Type B pancreatic cell (in vitro differentiated cells): ENCODE measurements around the gene PDE6D. TPM values are rescaled to one million over a fixed set of nuclear protein-coding genes. Genes with fewer than 3 reads are reported as not detected.

ENCODE experiments used
- DNase-seq: peaks from one replicate; pipeline ENCODE4 v3.0.0; 2021; ENCODE audit warnings: mixed read lengths; ENCODE audit not compliant: unreplicated experiment; ENCODE audit errors: extremely low spot score
- H3K27ac Mint-ChIP-seq: 2 replicates; pipeline ENCODE4 v1.8.0; 2021; ENCODE audit warnings: mild to moderate bottlenecking, mixed read lengths
- H3K27me3 Mint-ChIP-seq: 2 replicates; pipeline ENCODE4 v1.8.0; 2021; ENCODE audit warnings: mixed read lengths
- H3K36me3 Mint-ChIP-seq: 2 replicates; pipeline ENCODE4 v1.8.0; 2021; ENCODE audit warnings: mixed read lengths
- H3K4me1 Mint-ChIP-seq: one replicate; pipeline ENCODE4 v1.8.0; 2021; ENCODE audit warnings: mixed read lengths; ENCODE audit not compliant: unreplicated experiment
- H3K4me3 Mint-ChIP-seq: 2 replicates; pipeline ENCODE4 v1.8.0; 2021; ENCODE audit warnings: mild to moderate bottlenecking, mixed read lengths
- H3K9me3 Mint-ChIP-seq: 2 replicates; pipeline ENCODE4 v1.8.0; 2021; ENCODE audit warnings: mixed read lengths
- total RNA-seq: library from RNA; stranded (reverse); gene quantifications from 2 replicates; pipeline ENCODE4 v1.2.1, GENCODE V29; 2021; ENCODE audit warnings: low replicate concordance
- TF ChIP-seq, protein P1 (sequence below): fragments of 200-600 bp; sonication (generic); conservative IDR thresholded peaks from 2 replicates; pipeline ENCODE4 v1.5.0; 2021; ENCODE audit warnings: antibody characterized with exemption, mild to moderate bottlenecking

Gene PDE6D
- total RNA-seq, 1 donor from 2014 or later: 24.3 TPM

DNA sequence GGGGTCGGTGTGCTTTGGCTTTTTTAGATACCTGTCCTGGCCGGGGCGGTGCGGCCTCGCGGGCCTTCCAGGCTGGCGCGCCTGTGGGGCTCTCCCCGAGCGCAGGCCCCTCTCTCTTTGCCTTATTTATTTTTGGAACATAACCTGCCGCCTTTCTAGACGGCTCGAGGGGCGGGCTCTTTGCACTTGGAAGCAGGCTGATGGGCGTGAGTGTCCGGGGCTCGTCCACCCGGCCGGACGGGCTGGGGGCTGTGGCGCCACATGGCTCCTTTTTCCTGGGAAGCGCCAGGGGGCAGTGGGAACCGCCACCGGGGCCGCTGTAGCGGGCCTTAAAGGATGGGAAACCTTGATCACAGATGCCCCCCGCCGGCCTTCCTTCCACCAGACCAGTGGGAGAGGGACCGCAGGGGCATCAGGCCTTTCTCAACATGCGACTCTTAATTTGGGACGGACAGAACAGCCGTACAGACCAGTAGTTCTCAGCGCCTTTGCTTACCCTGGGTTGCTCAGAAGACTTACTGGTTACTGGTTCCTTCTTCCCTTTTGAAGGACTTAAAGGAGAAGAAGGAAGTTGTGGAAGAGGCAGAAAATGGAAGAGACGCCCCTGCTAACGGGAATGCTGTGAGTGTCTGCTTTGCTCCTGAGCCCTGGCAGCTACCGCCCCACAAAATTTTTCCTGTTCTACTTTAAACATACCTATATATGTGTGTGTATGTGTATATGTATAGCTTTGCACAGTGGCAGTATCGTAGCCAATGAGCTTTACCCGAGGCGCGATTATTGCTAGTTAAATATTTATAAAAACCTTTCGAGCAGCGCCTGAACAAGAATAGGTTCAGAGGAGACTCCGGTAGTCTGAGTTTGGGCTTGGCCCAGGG, 70.0 kb downstream of the PDE6D start:
- H3K27ac Mint-ChIP-seq: peak overlapping the region; percentile 82
- H3K4me3 Mint-ChIP-seq: peak overlapping the region; percentile 89
- peaks cover 32% of the 10 kb centered on the region for H3K4me1 Mint-ChIP-seq
- no peak for DNase-seq
- no peaks in the 10 kb centered on the region for H3K9me3 Mint-ChIP-seq
- peaks cover 15% of the 10 kb centered on the region for H3K36me3 Mint-ChIP-seq
- H3K27me3 Mint-ChIP-seq: peaks cover 8% of the 10 kb centered on the region
- TF ChIP-seq, protein P1, sequence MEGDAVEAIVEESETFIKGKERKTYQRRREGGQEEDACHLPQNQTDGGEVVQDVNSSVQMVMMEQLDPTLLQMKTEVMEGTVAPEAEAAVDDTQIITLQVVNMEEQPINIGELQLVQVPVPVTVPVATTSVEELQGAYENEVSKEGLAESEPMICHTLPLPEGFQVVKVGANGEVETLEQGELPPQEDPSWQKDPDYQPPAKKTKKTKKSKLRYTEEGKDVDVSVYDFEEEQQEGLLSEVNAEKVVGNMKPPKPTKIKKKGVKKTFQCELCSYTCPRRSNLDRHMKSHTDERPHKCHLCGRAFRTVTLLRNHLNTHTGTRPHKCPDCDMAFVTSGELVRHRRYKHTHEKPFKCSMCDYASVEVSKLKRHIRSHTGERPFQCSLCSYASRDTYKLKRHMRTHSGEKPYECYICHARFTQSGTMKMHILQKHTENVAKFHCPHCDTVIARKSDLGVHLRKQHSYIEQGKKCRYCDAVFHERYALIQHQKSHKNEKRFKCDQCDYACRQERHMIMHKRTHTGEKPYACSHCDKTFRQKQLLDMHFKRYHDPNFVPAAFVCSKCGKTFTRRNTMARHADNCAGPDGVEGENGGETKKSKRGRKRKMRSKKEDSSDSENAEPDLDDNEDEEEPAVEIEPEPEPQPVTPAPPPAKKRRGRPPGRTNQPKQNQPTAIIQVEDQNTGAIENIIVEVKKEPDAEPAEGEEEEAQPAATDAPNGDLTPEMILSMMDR: no peak

DNA sequence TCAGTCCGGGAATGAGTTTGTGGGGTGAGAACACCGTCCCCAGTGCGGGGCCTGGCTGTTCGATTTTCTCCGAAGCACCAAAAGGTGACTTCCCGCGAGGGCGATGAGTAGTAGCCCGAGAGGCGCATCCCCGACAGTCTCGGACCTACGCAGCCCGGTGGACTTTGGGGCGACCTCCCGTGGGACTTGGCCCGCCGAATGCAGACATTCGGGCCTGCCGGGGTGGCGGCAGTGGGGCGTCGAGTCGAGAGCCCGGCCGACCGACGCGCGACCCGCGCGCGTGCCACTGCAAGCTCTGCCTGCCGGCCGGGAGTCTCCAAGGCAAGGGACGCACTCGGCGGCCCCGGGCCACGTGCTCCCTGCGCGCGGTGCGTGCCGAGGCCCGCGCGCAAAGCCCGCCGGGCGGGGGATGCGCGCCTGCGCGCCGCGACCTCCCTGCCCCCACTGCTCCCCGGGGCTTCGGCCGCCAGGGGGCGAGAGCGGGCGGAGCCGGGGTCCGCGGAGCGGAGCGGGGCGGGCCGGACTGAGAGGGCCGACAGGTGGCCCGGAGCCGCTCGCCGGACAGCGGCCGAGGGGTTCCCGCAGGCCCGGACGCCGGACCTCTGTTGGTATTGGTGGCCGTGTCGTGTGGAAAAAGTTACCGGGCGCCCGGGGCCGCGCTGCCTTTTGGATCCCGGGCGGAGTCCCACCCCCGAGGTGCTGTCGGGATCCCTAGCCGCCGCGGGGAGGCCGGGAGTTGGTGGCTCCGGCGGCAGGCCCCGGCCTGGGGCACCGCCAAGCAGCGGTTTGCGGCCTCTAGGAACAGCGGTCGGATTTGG, 70.9 kb downstream of the PDE6D start:
- H3K4me3 Mint-ChIP-seq: peak overlapping the region; percentile 92
- H3K27ac Mint-ChIP-seq: peak overlapping the region; percentile 93
- no peaks in the 10 kb centered on the region for H3K9me3 Mint-ChIP-seq
- peaks cover 8% of the 10 kb centered on the region for H3K27me3 Mint-ChIP-seq
- peaks cover 15% of the 10 kb centered on the region for H3K36me3 Mint-ChIP-seq
- H3K4me1 Mint-ChIP-seq: peaks cover 24% of the 10 kb centered on the region
- TF ChIP-seq, protein P1: peak; percentile 90
- DNase-seq: peak; percentile 94

DNA sequence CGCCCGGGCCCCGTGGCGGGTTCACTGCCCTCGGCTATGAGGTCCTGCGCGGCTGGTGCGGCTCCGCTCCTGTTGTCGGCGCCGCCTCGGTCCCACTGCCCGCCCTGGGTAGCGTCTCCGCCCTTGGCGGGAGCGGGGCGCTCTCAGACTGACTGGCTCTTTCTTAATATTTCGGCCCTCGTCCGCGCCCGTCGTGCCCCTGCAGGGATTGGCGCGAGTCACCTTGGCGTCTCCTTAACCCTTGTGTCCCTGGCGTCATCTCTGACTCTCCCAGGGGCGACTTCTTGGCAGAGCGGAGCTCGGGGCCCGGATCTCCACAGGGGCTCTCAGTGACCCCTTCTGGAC, 71.5 kb downstream of the PDE6D start:
- Mint-ChIP-seq H3K27ac (peak overlapping the region; percentile 93), H3K4me1 (peaks cover 21% of the 10 kb centered on the region), H3K36me3 (peaks cover 15% of the 10 kb centered on the region), H3K27me3 (peaks cover 8% of the 10 kb centered on the region), H3K9me3 (no peaks in the 10 kb centered on the region), H3K4me3 (peak overlapping the region; percentile 92)
- DNase-seq: no peak
- TF ChIP-seq, protein P1: no peak

DNA sequence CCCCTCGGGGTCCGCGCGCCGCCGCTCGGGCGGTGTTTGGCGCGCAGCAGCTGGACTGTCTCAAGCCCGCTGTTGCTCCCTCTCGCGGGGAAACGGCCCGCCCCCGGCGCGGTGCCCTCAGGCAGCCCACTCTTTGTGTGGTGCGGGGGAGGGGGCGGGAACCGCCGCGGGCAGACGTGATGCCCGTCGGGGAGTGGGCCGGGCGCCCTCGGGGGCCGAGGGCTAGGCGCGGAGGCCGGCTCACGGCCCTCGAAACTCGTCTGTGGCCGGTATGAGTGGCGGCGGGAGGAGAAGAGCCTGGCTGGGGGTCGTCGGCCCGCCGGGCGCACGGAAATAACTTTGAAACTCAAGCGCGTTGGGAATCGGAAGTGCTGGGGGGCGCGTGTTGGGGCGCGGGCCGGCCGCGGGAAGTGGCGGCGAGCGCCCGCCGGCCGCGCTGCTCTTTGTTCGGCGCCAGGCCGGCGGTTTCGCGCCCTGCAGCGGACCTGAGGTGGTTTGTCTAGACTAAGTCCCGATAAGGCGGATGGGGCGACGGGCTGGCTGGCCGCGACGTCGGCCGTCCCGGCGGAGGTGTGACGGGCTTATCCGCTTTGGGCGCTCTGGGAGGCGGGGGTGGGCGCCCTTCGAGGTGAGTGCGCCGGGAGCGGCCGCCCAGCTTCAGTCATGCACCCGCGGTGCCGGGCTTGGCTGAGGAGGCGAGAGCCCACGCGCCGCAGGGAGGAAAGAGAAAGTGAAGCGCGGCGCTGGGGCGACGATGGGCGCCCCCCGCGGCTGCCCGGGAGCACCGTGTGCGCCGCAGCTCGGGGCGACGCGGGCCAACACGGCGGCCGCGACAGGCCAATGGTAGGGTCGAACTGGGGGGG, 72.1 kb downstream of the PDE6D start:
- Mint-ChIP-seq H3K27me3 (peaks cover 8% of the 10 kb centered on the region), H3K4me1 (peaks cover 20% of the 10 kb centered on the region), H3K9me3 (no peaks in the 10 kb centered on the region)

More for the DNA sequence above, 72.1 kb downstream of the PDE6D start:
- H3K4me3 Mint-ChIP-seq: peak overlapping the region; percentile 99
- H3K27ac Mint-ChIP-seq: peak overlapping the region; percentile 100
- peaks cover 15% of the 10 kb centered on the region for H3K36me3 Mint-ChIP-seq
- TF ChIP-seq, protein P1: peak; percentile 23
- DNase-seq: no peak
